MV-4-11 (cell line): Measurements from ENCODE around the gene INPP4B.
A peak's percentile ranks its signal among the peaks of the same experiment; 100 is the strongest.

ENCODE experiments used
- DNase-seq: peaks from one replicate; lab custom pipeline; 2025; lab: John Stamatoyannopoulos, UW

The INPP4B gene

DNA sequence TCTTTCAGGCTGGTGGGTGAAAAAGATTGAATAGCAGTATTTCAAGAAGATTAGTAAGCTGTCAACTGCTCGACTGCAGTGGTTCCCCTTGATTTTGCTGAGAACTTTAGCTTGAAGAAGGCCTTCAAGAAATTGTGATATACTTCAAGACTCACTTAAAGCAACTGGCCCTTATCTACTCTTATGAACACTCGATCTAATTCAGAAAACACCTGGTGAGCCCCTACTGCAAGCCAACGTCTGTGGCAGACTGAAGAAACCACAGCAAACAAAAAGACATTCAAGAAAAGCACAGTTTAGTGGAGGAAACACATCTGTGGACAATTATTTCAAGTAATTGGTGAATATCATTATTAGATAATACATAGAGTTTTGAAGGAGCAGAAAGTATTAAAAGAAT, 119.0 kb downstream of the INPP4B start:
- no peak for DNase-seq

- DNase-seq = no peak
These were observed 120.2 kb downstream of the INPP4B start for GRCh38 chr4:142725886-142726285.

- DNase-seq = no peak
These were observed 124.9 kb downstream of the INPP4B start for GRCh38 chr4:142721187-142721586.

GRCh38 chr4:142719854-142720541, 126.1 kb downstream of the INPP4B start:
- DNase-seq = no peak

GRCh38 chr4:142718981-142719380, 127.1 kb downstream of the INPP4B start:
- DNase-seq = no peak

DNA sequence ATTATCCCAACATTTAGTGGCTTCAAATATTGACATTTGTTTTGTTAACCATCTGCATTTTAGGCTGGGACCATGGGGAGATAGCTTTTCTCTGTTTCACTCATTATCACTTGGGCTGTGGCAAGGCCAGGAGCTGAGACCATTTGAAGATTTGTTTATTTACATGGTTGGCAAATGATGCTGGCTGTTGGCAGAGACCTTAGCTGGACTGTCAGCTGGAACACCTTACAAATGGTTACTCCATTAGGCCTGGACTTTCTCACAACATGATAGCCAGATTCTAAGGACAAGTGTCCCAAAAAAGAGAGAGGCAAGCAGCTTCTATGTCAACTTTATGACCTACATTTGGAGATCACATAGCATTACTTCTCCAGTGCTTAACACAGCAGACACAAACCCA, 130.4 kb downstream of the INPP4B start:
- no peak for DNase-seq

DNA sequence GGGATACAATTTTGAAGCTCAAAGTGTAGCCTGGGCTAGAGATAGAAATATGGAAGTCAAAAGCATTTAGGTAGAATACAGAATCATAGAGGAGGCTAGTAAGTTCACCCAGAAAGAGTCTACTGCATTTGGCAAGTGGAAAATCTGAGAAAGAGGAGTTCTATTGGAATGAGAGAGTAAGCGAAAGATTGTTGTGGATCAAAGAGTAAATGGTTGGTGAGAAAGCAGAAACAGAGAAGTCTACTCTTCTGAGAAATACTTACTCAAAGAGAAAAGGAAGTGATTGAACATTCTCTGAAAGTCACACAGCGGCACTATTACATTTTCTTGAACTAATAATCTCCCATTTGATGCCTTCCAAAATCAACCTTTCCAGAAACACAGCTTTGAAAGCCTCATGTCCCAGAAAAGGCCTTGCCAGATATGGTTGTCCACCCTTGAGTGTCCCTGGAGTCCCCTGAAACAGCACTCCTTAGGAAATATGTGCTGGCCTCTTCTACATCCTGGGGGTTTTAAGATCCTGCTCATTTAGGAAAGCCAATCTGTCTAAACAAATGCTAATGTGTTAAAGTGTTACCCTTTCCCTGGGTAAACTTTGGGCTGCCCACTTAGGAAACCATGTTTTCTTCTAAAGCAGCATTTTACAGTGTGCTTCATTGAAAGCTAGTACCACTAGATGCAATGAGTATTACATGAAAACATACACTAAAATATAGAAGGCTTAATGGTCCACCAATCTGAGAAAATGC, 132.6 kb downstream of the INPP4B start:
- DNase-seq = no peak

DNA sequence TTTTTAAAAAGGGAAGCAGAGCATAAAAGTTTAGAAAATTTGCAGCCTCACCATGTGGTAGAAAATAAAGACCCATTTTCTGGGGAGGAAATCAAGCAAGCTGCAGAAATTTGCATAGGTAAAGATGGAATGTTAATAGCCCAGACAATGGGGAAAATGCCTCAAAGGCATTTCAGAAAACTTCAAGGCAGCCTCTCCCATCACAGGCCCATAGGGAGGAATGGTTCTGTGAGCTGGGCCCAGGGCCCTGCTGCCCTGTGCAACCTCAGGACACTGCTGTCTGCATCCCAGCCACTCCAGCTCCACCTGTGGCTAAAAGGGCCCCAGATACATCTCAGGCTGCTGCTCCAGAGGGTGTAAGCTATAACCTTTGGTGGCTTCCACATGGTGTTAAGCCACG, 137.9 kb downstream of the INPP4B start:
- DNase-seq = peak; percentile 7

DNA sequence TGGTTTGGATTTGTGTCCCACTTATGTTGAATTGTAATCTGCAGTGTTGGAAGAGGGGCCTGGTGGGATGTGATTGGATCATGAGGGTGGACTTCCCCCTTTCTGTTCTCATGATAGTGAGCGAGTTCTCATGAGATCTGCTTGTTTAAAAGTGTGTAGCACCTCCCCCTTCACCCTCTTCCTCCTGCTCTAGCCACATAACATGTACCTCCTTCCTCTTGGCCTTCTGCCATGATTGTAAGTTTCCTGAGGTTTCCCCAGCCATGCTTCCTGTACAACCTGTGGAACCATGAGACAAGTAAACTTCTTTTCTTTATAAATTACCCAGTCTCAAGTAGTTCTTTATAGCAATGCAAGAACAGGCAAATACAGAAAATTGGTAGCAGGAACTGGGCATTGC, 138.7 kb downstream of the INPP4B start:
- peak; percentile 35 for DNase-seq

DNA sequence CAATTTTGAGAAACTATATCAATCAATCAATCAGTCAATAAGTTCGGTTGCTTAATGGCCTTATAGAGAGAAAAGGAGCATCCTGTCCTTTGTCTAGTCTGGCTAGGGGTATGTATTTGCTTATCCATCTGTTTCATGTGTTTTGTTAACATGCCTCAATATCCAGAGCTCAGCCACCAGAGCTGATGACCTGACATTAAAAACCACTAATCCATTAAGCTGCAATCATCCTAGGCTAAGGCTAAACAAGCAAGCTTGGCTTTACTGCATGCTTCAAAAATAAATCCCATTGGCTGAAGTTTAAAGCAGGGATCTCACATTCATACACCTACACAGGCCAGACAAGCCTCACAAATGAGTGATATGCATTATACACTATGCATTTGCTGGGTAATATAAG, 139.7 kb downstream of the INPP4B start:
- DNase-seq = no peak

DNA sequence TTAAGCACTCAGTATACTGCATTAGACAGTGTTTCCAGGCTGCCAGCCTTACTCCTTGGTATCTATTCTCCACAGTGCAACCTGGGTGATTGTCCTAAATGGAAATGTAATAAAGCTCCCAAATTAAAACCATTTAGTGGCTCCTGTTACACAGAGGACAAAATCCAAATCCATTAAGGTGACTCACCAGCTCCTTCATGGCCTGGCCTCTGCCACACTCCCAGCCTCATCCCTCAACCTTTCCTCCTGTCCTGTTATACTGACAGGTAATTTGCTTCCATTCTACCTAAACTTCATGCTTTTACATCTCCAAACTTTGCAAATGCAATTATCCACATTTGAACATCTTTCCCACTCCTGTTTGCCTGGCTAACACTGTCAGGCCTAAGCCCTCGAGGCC, 140.3 kb downstream of the INPP4B start:
- no peak for DNase-seq

DNA sequence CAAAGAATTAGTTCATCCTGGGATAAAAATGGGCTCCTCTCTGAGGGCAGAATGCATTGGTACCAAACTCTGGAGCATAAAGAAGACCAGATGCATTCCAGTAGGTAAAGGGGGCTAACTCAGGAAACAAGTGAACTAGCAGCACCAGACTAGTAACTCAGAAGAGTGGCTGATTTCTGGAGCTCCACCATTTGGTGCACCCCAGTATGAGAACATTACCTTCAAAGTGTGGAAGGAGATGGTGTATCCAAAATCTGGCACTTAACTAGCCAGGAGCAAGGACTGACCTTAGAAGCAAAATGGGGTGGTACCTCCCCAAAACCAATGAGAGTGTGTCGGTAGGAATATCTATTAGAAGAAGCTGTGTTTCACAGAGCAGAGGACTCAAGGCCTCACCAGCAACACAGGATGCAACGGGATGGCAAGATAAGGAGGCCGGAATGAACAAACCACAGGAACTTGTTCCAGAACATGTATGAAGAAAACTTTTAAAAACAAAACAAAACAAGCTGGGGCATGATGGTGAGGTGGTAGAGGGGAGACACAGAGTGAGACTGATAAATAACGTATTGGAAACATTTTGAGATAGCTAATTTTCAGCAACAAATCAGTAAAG, 142.3 kb downstream of the INPP4B start:
- no peak for DNase-seq

DNA sequence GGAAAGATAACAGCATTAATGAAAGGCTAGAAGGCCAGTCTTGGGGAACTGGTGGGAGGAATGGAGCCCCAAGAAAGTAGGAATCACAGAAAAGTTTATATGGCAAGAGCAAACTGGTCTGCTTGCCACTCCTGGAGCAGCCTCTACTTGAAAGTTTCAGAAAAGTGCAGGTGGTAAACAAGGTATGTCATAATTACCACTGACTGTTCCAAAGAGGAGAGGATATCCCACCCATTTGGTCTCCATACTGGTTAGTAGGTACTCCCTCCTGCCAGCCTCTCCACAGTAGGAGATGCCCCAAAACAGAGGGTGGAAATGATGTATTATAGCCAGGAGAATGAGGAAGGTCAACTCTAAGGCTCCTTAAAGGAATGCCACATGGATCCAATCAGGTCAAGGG, 145.1 kb downstream of the INPP4B start:
- no peak for DNase-seq

GRCh38 chr4:142700531-142700930, 145.6 kb downstream of the INPP4B start:
- no peak for DNase-seq

- DNase-seq = no peak
These were observed 147.5 kb downstream of the INPP4B start for GRCh38 chr4:142698552-142698951.

DNA sequence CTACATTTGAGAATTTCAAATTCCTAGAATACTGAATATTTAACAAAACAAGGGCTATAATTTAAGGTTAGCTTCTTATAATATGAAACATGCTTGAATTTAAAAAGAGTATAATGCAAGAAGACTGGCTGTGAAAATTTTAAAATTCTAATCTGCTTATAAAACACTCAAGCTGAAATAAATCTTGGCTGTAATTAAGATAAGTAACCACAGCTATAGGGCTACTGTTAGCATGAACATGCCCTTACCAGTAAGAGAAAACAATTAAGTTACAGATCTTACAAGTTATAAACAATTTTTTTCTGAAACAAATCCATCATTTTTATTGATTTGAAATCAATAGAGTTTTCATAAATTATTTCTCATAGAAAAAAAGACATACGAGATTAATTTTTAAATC, 148.2 kb downstream of the INPP4B start:
- DNase-seq = no peak

DNA sequence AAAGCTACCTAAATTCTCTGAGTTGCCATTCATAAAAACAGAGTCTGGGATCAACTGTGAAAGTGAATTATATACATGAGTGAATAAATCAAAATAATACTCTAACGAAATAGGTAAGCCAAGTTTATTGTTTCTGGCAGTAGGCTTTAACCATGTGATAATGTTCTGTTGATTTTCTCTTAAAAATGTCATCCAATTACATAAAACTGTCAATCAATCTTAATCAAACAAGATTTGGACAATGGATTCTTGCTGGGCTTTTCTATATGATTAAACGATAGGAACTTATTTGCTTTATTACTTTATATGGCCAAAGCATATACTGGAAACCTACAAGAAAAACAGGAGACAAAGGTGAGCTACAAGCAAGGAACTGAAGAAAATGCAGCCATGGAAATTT, 148.8 kb downstream of the INPP4B start:
- DNase-seq = no peak

GRCh38 chr4:142696334-142697122, 149.6 kb downstream of the INPP4B start:
- DNase-seq = no peak

DNA sequence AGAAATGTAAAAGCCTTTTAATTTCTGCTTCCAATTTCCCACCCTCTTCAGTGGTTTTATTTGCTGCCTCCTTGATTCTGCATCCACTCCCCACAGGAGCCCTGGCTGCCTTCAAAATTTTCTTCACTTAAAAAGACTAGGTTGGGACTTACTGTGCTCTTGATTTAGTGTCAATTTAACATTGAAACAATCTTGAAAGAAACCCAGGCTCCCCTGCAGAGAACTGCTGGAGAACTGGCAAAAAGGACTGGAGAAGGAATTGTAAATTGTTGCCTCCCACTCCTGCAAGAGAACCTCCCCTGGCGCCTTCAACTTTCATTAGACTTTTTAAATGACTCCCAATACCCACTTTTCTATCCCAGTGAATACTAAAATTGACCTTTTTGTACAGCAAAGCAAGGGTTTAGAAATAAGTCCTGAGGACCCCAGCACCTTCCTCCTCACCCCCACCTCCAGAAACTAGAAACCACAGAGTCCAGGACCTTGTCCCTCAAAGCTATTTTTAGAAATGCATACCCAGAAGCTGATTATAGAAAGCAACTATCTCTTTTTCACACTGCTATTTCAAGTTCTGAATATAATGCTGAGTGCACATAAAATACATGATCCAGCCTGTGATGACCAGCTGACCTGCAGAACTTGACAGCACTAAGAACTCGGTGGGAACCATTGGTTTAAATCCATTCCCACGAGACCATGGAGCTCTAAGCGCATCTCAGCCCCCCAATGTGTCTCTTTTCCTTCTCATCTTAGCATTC, 155.5 kb downstream of the INPP4B start:
- DNase-seq = no peak

GRCh38 chr4:142687547-142688275, 158.4 kb downstream of the INPP4B start:
- DNase-seq = no peak

DNA sequence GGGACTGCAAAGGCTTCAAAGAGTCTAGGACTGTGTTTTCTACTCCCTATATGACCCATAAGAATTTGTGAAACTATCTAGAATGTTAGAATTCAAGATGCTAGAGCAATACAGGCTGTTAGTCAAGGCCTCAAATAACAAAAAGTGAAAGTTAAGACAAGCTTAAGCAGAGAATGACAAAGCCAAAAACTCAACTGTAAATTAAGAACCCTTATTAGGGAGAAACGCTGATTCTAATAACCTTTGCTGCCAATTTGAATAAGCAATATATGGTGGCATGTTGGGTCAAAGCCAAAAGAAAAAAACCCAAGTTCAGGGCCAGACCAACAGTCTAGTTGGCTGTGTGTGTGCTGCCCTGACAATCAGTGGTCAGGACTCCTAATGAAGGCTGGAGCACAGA, 160.0 kb downstream of the INPP4B start:
- DNase-seq = no peak
